ENCODE measurements around the gene TUBAL3. TPM values are rescaled to one million over a fixed set of nuclear protein-coding genes. Genes with fewer than 3 reads are reported as not detected.
"Not testable (repeated sequence)": the region's sequence is repeated elsewhere in the genome, so short reads cannot be mapped to it uniquely, and the experiment has no call there.

The TUBAL3 gene
- total RNA-seq, 1 donor from 2014 or later, result not detected

GRCh38 chr10:5412277-5412941 is 7.8 kb upstream of the TUBAL3 start, which contains the start of gene NET1:
Gene NET1 (plus strand): TSS chr10:5412557. CDS start chr10:5412693, 136 bp downstream.
- no peak for TF ChIP-seq CTCF (IDR thresholded peaks at IDR 0.05)
- intact Hi-C loops (cut with DNase I), result loop anchor here (2.0 to 5.0 kb wide), 2 partner anchors 16 to 35 kb away; no protein-coding TSS in a partner anchor
- no peaks in the 10 kb centered on the region for H3K27me3 ChIP-seq
- peak within 1 kb of the TSS; percentile 78 to 87 for H3K4me3 ChIP-seq
- H3K36me3 ChIP-seq, result no peaks in the 10 kb centered on the region
- peaks cover 0 to 6% of the 10 kb centered on the region in 2 donors for H3K4me1 ChIP-seq
- peak; percentile 52 to 95 for DNase-seq (ENCODE audit: low spot score in 2 of 2)
- peak within 1 kb of the TSS; percentile 88 to 96 for H3K27ac ChIP-seq
- no peaks in the 10 kb centered on the region for H3K9me3 ChIP-seq

- Histone ChIP-seq H3K4me1 (peaks cover 0 to 6% of the 10 kb centered on the region in 2 donors), H3K27me3 (no peaks in the 10 kb centered on the region), H3K36me3 (no peaks in the 10 kb centered on the region), H3K27ac (peak overlapping the region; percentile 88 to 96), H3K9me3 (no peaks in the 10 kb centered on the region), H3K4me3 (peak overlapping the region; percentile 78 to 87)
- no peak for TF ChIP-seq CTCF (IDR thresholded peaks at IDR 0.05)
- no peak for DNase-seq (ENCODE audit: low spot score in 2 of 2)
- intact Hi-C loops (cut with DNase I), result loop anchor here (2.0 to 5.0 kb wide), 2 partner anchors 17 to 35 kb away; no protein-coding TSS in a partner anchor
Observed at GRCh38 chr10:5411941-5412276, 7.3 kb upstream of the TUBAL3 start.

GRCh38 chr10:5410787-5411186 is 6.2 kb upstream of the TUBAL3 start:
- not testable (repeated sequence) for H3K27ac ChIP-seq; H3K4me1 ChIP-seq; DNase-seq (ENCODE audit: low spot score in 2 of 2); H3K36me3 ChIP-seq; H3K9me3 ChIP-seq; H3K27me3 ChIP-seq; H3K4me3 ChIP-seq
- intact Hi-C loops (cut with DNase I), result loop anchor here (5.0 kb wide), 1 partner anchor 37 kb away; no protein-coding TSS in a partner anchor

- Histone ChIP-seq H3K4me3 (no peak overlapping the region), H3K36me3 (no peaks in the 10 kb centered on the region), H3K27ac (no peak overlapping the region), H3K27me3 (no peaks in the 10 kb centered on the region), H3K9me3 (no peaks in the 10 kb centered on the region), H3K4me1 (no peaks in the 10 kb centered on the region)
- intact Hi-C loops (cut with DNase I), result no loop called here
- DNase-seq (ENCODE audit: low spot score in 2 of 2), result no peak
- no peak for TF ChIP-seq CTCF (IDR thresholded peaks at IDR 0.05)
Observed at GRCh38 chr10:5406918-5407317, 2.3 kb upstream of the TUBAL3 start.

GRCh38 chr10:5402798-5403197 is 1.8 kb downstream of the TUBAL3 start:
- no peaks in the 10 kb centered on the region for H3K27me3 ChIP-seq
- no peaks in the 10 kb centered on the region for H3K9me3 ChIP-seq
- intact Hi-C loops (cut with DNase I), result no loop called here
- DNase-seq (ENCODE audit: low spot score in 2 of 2), result no peak
- no peak overlapping the region for H3K27ac ChIP-seq
- TF ChIP-seq CTCF (IDR thresholded peaks at IDR 0.05), result no peak
- H3K36me3 ChIP-seq, result no peaks in the 10 kb centered on the region
- no peaks in the 10 kb centered on the region for H3K4me1 ChIP-seq
- H3K4me3 ChIP-seq, result no peak overlapping the region

GRCh38 chr10:5400468-5401240 is 4.0 kb downstream of the TUBAL3 start:
- Histone ChIP-seq H3K4me3 (no peak overlapping the region), H3K27ac (no peak overlapping the region), H3K4me1 (no peaks in the 10 kb centered on the region), H3K27me3 (no peaks in the 10 kb centered on the region), H3K9me3 (no peaks in the 10 kb centered on the region), H3K36me3 (no peaks in the 10 kb centered on the region)
- intact Hi-C loops (cut with DNase I), result no loop called here
- TF ChIP-seq CTCF (IDR thresholded peaks at IDR 0.05), result no peak
- no peak for DNase-seq (ENCODE audit: low spot score in 2 of 2)
